Vagina (tissue), 2 donors: ENCODE measurements around the gene FRY.

Experiments used
- POLR2A ChIP-seq, 2 donors: fragments of 450-650 bp; IDR thresholded peaks; one replicate each; pipeline ENCODE4 v1.6.1; 2017; ENCODE audit warnings: antibody characterized with exemption in 2 of 2, mild to moderate bottlenecking in 2 of 2, moderate library complexity in 2 of 2
- POLR2AphosphoS5 ChIP-seq, 2 donors: sonication (generic); formaldehyde crosslinking; IDR thresholded peaks; one replicate each; pipeline ENCODE4 v1.9.0; 2017; ENCODE audit warnings: antibody characterized with exemption in 2 of 2, mild to moderate bottlenecking in 2 of 2, low read depth in 1 of 2; ENCODE audit not compliant: insufficient read depth in 1 of 2
- TF ChIP-seq, protein P1 (sequence below), 3 experiments: fragments of 450-650 bp in 2 of 3; fragments of 200-600 bp in 1 of 3; sonication (generic) in 1 of 3; IDR thresholded peaks; one replicate each; pipeline ENCODE4 v1.5.1; 2017 to 2019; ENCODE audit warnings: antibody characterized with exemption in 3 of 3, mild to moderate bottlenecking in 2 of 3, moderate library complexity in 2 of 3

DNA sequence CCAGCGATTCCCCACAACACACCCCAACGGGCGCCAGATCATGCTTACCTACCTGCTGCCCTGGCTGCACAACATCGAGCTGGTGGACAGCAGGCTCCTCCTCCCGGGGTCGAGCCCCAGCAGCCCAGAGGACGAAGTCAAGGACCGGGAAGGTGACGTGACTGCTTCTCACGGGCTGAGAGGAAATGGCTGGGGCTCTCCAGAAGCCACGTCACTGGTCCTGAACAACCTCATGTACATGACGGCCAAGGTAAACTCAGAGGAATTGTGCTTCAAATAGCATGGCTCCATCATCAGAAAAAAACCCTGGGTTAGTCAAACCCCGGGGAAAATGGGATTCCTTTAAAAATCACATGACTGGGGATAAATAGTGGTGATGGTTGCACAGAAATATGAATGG lies 177.3 kb downstream of the FRY start:
- no peak for TF ChIP-seq POLR2A (IDR thresholded peaks at IDR 0.05)
- TF ChIP-seq, protein P1, sequence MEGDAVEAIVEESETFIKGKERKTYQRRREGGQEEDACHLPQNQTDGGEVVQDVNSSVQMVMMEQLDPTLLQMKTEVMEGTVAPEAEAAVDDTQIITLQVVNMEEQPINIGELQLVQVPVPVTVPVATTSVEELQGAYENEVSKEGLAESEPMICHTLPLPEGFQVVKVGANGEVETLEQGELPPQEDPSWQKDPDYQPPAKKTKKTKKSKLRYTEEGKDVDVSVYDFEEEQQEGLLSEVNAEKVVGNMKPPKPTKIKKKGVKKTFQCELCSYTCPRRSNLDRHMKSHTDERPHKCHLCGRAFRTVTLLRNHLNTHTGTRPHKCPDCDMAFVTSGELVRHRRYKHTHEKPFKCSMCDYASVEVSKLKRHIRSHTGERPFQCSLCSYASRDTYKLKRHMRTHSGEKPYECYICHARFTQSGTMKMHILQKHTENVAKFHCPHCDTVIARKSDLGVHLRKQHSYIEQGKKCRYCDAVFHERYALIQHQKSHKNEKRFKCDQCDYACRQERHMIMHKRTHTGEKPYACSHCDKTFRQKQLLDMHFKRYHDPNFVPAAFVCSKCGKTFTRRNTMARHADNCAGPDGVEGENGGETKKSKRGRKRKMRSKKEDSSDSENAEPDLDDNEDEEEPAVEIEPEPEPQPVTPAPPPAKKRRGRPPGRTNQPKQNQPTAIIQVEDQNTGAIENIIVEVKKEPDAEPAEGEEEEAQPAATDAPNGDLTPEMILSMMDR (IDR thresholded peaks at IDR 0.05), result no peak
- no peak for TF ChIP-seq POLR2AphosphoS5 (IDR thresholded peaks at IDR 0.05; ENCODE audit: insufficient read depth in 1 of 2, low read depth in 1 of 2)
